Parathyroid adenoma (tissue), 2 donors: Measurements from ENCODE around the gene MTUS2.

Source experiments
- H2AFZ ChIP-seq: fragments of 300-600 bp; sonication (generic); one replicate; pipeline ENCODE4 v1.7.0; 2017; ENCODE audit warnings: antibody characterized with exemption, mild to moderate bottlenecking
- H3K27ac ChIP-seq: fragments of 300-600 bp; sonication (generic); one replicate; pipeline ENCODE4 v1.7.0; 2017
- H3K27me3 ChIP-seq: fragments of 300-600 bp; sonication (generic); one replicate; pipeline ENCODE4 v1.7.0; 2017; ENCODE audit warnings: low read length; ENCODE audit not compliant: control insufficient read depth, insufficient read depth
- H3K36me3 ChIP-seq: fragments of 300-600 bp; sonication (generic); one replicate; pipeline ENCODE4 v1.7.0; 2017; ENCODE audit warnings: low read length; ENCODE audit not compliant: control insufficient read depth, insufficient read depth
- H3K4me1 ChIP-seq: fragments of 300-600 bp; sonication (generic); one replicate; pipeline ENCODE4 v1.7.0; 2017; ENCODE audit warnings: control low read depth
- H3K4me2 ChIP-seq: fragments of 300-600 bp; sonication (generic); one replicate; pipeline ENCODE4 v1.7.0; 2017; ENCODE audit warnings: low read length
- H3K4me3 ChIP-seq: fragments of 300-600 bp; sonication (generic); one replicate; pipeline ENCODE4 v1.7.0; 2017; ENCODE audit warnings: low read depth, low read length
- H3K79me2 ChIP-seq: fragments of 300-600 bp; sonication (generic); one replicate; pipeline ENCODE4 v1.7.0; 2017; ENCODE audit warnings: control low read depth
- H3K9ac ChIP-seq: fragments of 300-600 bp; sonication (generic); one replicate; pipeline ENCODE4 v1.7.0; 2017; ENCODE audit warnings: mild to moderate bottlenecking
- H3K9me3 ChIP-seq: fragments of 300-600 bp; sonication (generic); one replicate; pipeline ENCODE4 v1.7.0; 2017; ENCODE audit warnings: low read length; ENCODE audit not compliant: control insufficient read depth
- CTCF ChIP-seq: fragments of 300-600 bp; sonication (generic); IDR thresholded peaks from one replicate; pipeline ENCODE4 v1.7.0; 2017; ENCODE audit warnings: antibody characterized with exemption, mild to moderate bottlenecking
- donor health status: primary hyperparathyroidism.

Gene MTUS2

GRCh38 chr13:28822151-28822550, 2.0 kb downstream of the MTUS2 start:
- no peak overlapping the region for H2AFZ ChIP-seq
- H3K27ac ChIP-seq, result no peak overlapping the region
- H3K79me2 ChIP-seq, result no peaks in the 10 kb centered on the region
- no peak overlapping the region for H3K9ac ChIP-seq
- no peaks in the 10 kb centered on the region for H3K4me1 ChIP-seq
- H3K4me3 ChIP-seq, result no peak overlapping the region
- TF ChIP-seq CTCF, result no peak
- H3K4me2 ChIP-seq, result no peak overlapping the region
- no peaks in the 10 kb centered on the region for H3K36me3 ChIP-seq
- no peaks in the 10 kb centered on the region for H3K27me3 ChIP-seq
- H3K9me3 ChIP-seq, result no peaks in the 10 kb centered on the region

GRCh38 chr13:28822801-28823200, 2.7 kb downstream of the MTUS2 start:
- no peaks in the 10 kb centered on the region for H3K36me3 ChIP-seq
- no peak overlapping the region for H3K4me3 ChIP-seq
- H3K9ac ChIP-seq, result no peak overlapping the region
- no peak overlapping the region for H3K27ac ChIP-seq
- no peaks in the 10 kb centered on the region for H3K79me2 ChIP-seq
- H3K4me2 ChIP-seq, result no peak overlapping the region
- H3K9me3 ChIP-seq, result no peaks in the 10 kb centered on the region
- H3K27me3 ChIP-seq, result no peaks in the 10 kb centered on the region
- H3K4me1 ChIP-seq, result no peaks in the 10 kb centered on the region
- no peak for TF ChIP-seq CTCF
- H2AFZ ChIP-seq, result no peak overlapping the region

- no peak for TF ChIP-seq CTCF
- Histone ChIP-seq H3K9me3 (no peaks in the 10 kb centered on the region), H3K27me3 (no peaks in the 10 kb centered on the region), H3K27ac (no peak overlapping the region), H3K79me2 (no peaks in the 10 kb centered on the region), H3K4me3 (no peak overlapping the region), H3K4me1 (no peaks in the 10 kb centered on the region), H3K4me2 (no peak overlapping the region), H2AFZ (no peak overlapping the region), H3K36me3 (no peaks in the 10 kb centered on the region), H3K9ac (no peak overlapping the region)
Measured at GRCh38 chr13:28825379-28825778, 5.2 kb downstream of the MTUS2 start.

- no peak for TF ChIP-seq CTCF
- Histone ChIP-seq H3K27me3 (no peaks in the 10 kb centered on the region), H3K79me2 (no peaks in the 10 kb centered on the region), H3K4me2 (no peak overlapping the region), H3K4me1 (no peaks in the 10 kb centered on the region), H2AFZ (no peak overlapping the region), H3K36me3 (no peaks in the 10 kb centered on the region), H3K9ac (no peak overlapping the region), H3K27ac (no peak overlapping the region), H3K4me3 (no peak overlapping the region), H3K9me3 (no peaks in the 10 kb centered on the region)
Measured at GRCh38 chr13:28826368-28826767, 6.2 kb downstream of the MTUS2 start.

- TF ChIP-seq CTCF, result no peak
Measured at GRCh38 chr13:28830580-28830979, 10.4 kb downstream of the MTUS2 start.

More at GRCh38 chr13:28830580-28830979, 10.4 kb downstream of the MTUS2 start:
- Histone ChIP-seq H3K4me3 (no peak overlapping the region), H2AFZ (no peak overlapping the region), H3K27ac (no peak overlapping the region), H3K79me2 (no peaks in the 10 kb centered on the region), H3K27me3 (no peaks in the 10 kb centered on the region), H3K4me2 (no peak overlapping the region), H3K9me3 (no peaks in the 10 kb centered on the region), H3K4me1 (no peaks in the 10 kb centered on the region), H3K9ac (no peak overlapping the region), H3K36me3 (no peaks in the 10 kb centered on the region)
